Urinary bladder (tissue), 4 donors: ENCODE results near the gene TNIP1. TPM values are rescaled to one million over a fixed set of nuclear protein-coding genes. Genes with fewer than 3 reads are reported as not detected.

Experiments used
- DNase-seq: peaks from one replicate; pipeline ENCODE4 v3.0.0-alpha.2; 2015; ENCODE audit errors: extremely low spot score
- H3K27ac ChIP-seq: one replicate; pipeline ENCODE4 v1.5.1; 2013; ENCODE audit warnings: low read depth, mild to moderate bottlenecking, moderate library complexity
- H3K36me3 ChIP-seq: one replicate; pipeline ENCODE4 v1.6.1; 2013; ENCODE audit warnings: mild to moderate bottlenecking, moderate library complexity; ENCODE audit not compliant: insufficient read depth
- H3K4me1 ChIP-seq: one replicate; pipeline ENCODE4 v1.6.1; 2013; ENCODE audit warnings: mild to moderate bottlenecking, moderate library complexity; ENCODE audit not compliant: insufficient read depth
- H3K4me3 ChIP-seq: one replicate; pipeline ENCODE4 v1.5.1; 2013; ENCODE audit warnings: low read depth, low read length
- WGBS: extraction: QIAGEN DNeasy Blood & Tissue Kit; methylation state at CpG from one replicate; pipeline ENCODE4 v1.1.7; 2013; 5-methylcytosine and 5-hydroxymethylcytosine counted together
- polyA plus RNA-seq: library from polyadenylated mRNA; stranded (reverse); fragments of 200-250 nt; gene quantifications from one replicate; pipeline ENCODE4 v1.2.3, GENCODE V29; 2013
- total RNA-seq: library from RNA; depleted of rRNA; stranded (reverse); fragments of >200 nt; gene quantifications from one replicate; pipeline ENCODE4 v1.2.3, GENCODE V29; 2014
- donor health status: healthy with polysubstance abuse.
- donor health status: healthy.

Gene TNIP1
- total and polyA plus RNA-seq, 2 donors = 32.4 to 69.3 TPM

- 95% methylated on average over 12 of the region's 12 CpGs for WGBS
- Histone ChIP-seq H3K27ac (no peak overlapping the region), H3K36me3 (no peaks in the 10 kb centered on the region), H3K4me1 (no peaks in the 10 kb centered on the region), H3K4me3 (no peak overlapping the region)
- no peak for DNase-seq
Observed at GRCh38 chr5:151042453-151043093, 38.3 kb downstream of the TNIP1 start.

DNA sequence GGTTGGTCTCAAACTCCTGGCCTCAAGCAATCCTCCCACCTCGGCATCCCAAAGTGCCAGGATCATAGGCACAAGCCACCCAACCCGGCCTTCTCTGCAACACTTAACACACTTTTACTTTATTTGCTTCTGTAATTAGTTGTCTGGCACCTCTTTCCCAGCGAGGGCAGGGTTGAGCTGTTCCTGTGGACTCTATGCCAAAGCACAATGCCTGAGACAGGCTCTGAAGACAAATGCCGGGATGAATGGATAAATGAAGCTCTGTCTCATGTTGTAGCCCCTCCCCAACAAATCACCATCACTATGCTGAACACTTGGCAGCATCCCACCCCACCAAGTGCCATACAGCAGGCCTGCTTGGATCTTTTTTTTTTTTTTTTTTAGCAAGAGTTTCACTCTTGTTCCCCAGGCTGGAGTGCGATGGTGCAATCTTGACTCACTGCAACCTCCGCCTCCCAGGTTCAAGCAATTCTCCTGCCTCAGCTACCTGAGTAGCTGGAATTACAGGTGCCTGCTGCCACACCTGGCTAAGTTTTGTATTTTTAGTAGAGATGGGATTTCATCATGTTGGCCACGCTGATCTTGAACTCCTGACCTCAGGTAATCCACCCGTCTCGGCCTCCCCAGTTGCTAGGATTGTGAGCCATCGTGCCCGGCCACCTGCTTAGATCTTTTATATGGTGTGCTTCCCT lies 39.1 kb downstream of the TNIP1 start:
- WGBS = 94% methylated on average over 11 of the region's 11 CpGs
- Histone ChIP-seq H3K4me1 (no peaks in the 10 kb centered on the region), H3K27ac (no peak overlapping the region), H3K4me3 (no peak overlapping the region), H3K36me3 (no peaks in the 10 kb centered on the region)
- DNase-seq = no peak

DNA sequence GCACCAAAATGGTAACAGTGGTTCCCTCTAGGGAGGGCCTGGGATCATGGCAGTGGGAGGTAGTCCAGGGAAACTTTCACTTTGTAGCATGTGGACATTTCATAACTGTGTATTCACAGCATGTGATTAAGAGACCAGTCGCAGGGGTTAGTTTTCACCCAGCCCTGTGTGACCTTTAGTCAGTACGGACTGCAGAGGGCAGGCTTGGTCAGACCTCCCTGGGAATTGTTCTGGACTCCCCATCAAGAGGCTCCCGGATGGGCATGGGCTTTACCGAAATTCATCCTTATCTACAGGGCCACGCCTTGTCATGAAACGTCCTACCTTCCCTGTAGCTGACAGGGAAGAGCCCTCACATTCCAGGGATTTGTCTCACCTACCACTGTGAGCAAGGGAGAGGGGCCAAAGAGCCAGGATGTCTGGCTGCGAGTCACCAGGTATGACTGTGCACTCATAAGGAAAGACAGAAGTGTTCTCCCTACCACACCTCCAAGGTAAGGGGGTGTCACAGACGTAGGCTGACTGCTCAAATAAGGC lies 40.6 kb downstream of the TNIP1 start:
- no peaks in the 10 kb centered on the region for H3K4me1 ChIP-seq
- H3K4me3 ChIP-seq = no peak overlapping the region
- 79% methylated on average over 8 of the region's 8 CpGs for WGBS
- no peak overlapping the region for H3K27ac ChIP-seq
- DNase-seq = no peak
- H3K36me3 ChIP-seq = no peaks in the 10 kb centered on the region

DNA sequence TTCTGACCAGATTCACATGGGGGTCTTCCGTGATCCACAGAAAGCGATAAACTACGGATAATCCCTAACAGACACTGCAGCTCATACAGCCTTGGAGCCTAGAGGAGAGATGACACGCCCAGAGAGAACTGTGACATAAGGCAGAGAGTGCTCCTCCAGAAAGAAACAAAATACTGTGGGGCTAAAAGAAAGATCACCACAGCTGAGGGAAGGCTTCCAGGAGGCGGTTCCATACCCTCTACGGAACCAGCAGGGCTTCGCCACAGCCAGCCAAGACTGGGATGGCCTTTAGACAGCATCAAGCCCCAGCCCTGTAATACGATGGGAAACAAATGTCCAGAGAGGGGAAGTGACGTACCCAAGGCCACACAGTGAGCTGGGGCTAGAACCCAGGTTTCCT lies 41.2 kb downstream of the TNIP1 start:
- WGBS = 84% methylated on average over 9 of the region's 9 CpGs
- H3K27ac ChIP-seq = no peak overlapping the region
- H3K4me3 ChIP-seq = no peak overlapping the region
- DNase-seq = no peak
- no peaks in the 10 kb centered on the region for H3K4me1 ChIP-seq
- H3K36me3 ChIP-seq = no peaks in the 10 kb centered on the region

DNA sequence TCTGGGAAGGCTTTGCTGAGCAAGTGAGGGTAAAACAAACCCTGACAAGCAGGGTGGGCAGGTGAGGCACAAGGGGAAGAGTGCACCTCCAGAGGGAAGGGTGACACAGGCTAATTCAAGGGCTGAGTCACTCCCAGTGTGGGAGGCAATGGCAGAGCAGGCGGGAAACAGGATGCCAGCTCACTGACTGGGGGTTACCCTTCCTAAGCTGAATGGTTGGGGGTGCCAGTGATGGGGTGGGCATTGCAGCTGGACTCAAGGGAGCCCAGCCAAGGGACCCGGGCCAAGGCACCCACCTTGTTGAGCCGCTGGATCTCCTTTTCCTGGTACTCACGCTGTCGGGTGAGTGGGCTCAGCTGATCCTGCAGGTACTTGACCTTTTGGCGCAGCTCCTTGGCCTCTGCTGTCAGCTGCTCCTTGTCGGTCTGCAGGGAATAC lies 42.0 kb downstream of the TNIP1 start:
- Histone ChIP-seq H3K36me3 (no peaks in the 10 kb centered on the region), H3K27ac (peak overlapping the region; percentile 73), H3K4me1 (no peaks in the 10 kb centered on the region), H3K4me3 (no peak overlapping the region)
- no peak for DNase-seq
- 86% methylated on average over 7 of the region's 7 CpGs for WGBS

DNA sequence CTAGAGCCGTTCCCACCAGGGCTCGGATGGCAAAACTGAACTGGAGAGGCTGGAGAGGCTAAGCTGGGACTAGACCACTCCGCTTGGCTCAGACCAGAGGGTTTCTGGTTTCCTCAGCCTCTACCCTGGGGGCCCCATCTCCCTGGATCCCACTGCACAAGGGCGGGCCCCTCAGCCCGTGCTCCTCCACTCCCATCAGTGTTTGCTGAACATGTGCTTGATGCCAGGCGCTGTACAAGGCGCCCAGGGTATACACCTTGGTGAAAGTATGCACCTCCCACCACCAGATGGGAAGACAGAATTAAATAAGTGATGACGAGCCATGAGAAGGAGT lies 42.5 kb downstream of the TNIP1 start:
- DNase-seq = no peak
- no peaks in the 10 kb centered on the region for H3K36me3 ChIP-seq
- peak overlapping the region; percentile 73 for H3K27ac ChIP-seq
- H3K4me1 ChIP-seq = no peaks in the 10 kb centered on the region
- H3K4me3 ChIP-seq = no peak overlapping the region
- 54% methylated on average over 8 of the region's 8 CpGs for WGBS

GRCh38 chr5:151037561-151038411 lies 43.0 kb downstream of the TNIP1 start:
- 49% methylated on average over 12 of the region's 12 CpGs for WGBS
- no peak overlapping the region for H3K4me3 ChIP-seq
- no peak for DNase-seq
- H3K27ac ChIP-seq = peak overlapping the region; percentile 73
- no peaks in the 10 kb centered on the region for H3K36me3 ChIP-seq
- no peaks in the 10 kb centered on the region for H3K4me1 ChIP-seq

DNA sequence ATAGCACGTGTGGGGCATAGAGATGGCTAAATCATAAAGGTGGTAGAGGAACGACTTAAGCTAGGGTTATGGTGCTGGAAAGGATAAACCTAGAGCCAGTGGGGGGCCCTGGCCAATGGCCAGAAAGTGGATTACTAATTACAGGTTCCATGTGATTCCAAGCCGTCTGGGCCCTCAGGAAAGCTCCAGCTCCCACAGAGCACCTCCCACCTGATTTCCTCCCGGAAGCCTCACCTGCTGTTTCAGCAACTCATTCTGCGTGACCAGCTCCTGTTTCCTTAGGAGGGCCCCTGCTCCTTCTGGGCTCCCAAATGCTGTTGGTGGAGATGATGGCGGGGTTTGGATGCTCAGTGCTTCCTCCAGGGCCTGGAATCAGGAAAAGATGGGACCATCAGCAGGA lies 44.3 kb downstream of the TNIP1 start:
- no peaks in the 10 kb centered on the region for H3K36me3 ChIP-seq

DNA sequence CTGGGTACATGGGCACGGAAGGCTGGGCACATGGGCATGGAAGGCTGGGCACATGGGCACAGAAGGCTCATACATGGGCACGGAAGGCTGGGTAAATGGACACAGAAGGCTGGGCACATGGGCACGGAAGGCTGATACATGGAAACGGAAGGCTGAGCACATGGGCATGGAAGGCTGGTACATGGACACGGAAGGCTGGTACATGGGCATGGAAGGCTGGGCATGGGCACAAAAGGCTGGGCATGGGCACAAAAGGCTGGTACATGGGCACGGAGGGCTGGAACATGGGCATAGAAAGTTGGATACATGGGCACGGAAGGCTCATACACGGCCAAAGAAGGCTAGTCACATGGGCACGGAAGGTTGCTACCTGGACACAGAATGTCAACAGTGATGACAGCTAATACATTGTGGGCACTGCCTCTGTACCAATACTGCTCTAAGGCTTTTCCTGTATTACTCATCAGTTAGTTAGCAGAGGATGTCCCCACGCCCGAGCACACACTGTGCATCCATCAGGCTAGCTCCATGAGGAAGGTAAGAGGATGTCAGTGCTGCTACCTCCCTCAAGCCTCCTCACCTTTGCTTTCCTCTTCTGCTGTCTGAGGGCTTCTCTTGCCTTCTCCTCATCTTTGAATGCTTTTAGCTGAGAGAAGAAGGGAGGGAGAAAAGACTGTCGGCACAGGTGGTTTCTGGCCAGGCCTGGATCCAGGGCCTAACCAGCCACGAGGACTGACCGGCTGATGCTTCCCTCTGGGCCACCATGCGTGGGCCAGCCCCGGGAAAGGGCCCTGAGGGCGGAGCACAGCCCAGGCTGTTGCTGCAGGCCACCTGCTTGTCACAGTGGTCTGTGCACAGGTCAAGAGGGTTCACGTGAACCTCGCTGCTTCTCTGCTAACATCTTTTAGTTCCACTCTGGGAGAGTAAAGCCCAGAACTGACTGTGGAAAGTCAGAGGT lies 46.1 kb downstream of the TNIP1 start:
- Histone ChIP-seq H3K4me3 (no peak overlapping the region), H3K27ac (no peak overlapping the region), H3K4me1 (no peaks in the 10 kb centered on the region), H3K36me3 (peaks cover 4% of the 10 kb centered on the region)
- no peak for DNase-seq
- WGBS = 94% methylated on average over 19 of the region's 19 CpGs

More for the DNA sequence above, 44.3 kb downstream of the TNIP1 start:
- WGBS = 84% methylated on average over 6 of the region's 6 CpGs
- Histone ChIP-seq H3K4me1 (no peaks in the 10 kb centered on the region), H3K4me3 (no peak overlapping the region), H3K27ac (no peak overlapping the region)
- no peak for DNase-seq

GRCh38 chr5:151033217-151033934 lies 47.5 kb downstream of the TNIP1 start:
- WGBS = 92% methylated on average over 14 of the region's 14 CpGs
- Histone ChIP-seq H3K36me3 (peaks cover 12% of the 10 kb centered on the region), H3K27ac (no peak overlapping the region), H3K4me1 (no peaks in the 10 kb centered on the region), H3K4me3 (no peak overlapping the region)
- DNase-seq = no peak

DNA sequence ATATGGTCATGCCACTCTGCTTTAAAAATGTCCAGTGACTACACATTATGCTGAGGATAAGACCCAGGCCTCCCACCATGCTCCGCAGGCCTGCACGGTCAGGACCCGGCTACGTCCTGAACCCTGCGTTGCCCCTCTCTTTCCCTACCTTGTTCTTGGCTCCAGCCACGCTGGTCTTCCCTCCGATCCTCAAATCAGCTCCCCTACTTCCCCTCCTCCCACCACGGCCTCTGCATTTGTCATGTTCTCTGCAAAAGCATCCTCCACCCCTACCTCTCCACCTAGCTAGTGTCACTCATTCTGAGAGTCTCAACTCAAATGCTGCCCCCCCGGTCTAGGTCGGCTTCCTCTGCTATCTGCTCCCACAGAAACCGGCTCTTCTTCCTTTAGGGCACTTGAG lies 49.3 kb downstream of the TNIP1 start:
- H3K4me3 ChIP-seq = no peak overlapping the region
- H3K36me3 ChIP-seq = peaks cover 15% of the 10 kb centered on the region
- H3K27ac ChIP-seq = no peak overlapping the region
- no peaks in the 10 kb centered on the region for H3K4me1 ChIP-seq
- DNase-seq = no peak
- 96% methylated on average over 11 of the region's 11 CpGs for WGBS

- WGBS = 44% methylated on average over 4 of the region's 4 CpGs
Observed at GRCh38 chr5:151030379-151030778, 50.5 kb downstream of the TNIP1 start.

More at GRCh38 chr5:151030379-151030778, 50.5 kb downstream of the TNIP1 start:
- DNase-seq = no peak
- Histone ChIP-seq H3K27ac (peak overlapping the region; percentile 70), H3K4me3 (no peak overlapping the region), H3K36me3 (peaks cover 15% of the 10 kb centered on the region), H3K4me1 (no peaks in the 10 kb centered on the region)
